GM18502 (cell line): ENCODE results near the gene OLFML2A.
"Not testable (repeated sequence)": the region's sequence is repeated elsewhere in the genome, so short reads cannot be mapped to it uniquely, and the experiment has no call there.

Source experiments
- ATAC-seq: cut with Tn5 transposase; IDR thresholded peaks from one replicate; pipeline ENCODE4 v1.9.1; 2021; ENCODE audit warnings: mild to moderate bottlenecking; ENCODE audit not compliant: unreplicated experiment, poor library complexity

The OLFML2A gene

GRCh38 chr9:124776954-124777648, at the start of gene OLFML2A:
TSS of gene OLFML2A (plus strand) at chr9:124777133. CDS start at chr9:124777271, 138 bp downstream.
- ATAC-seq, result no peak

- no peak for ATAC-seq
Measured at GRCh38 chr9:124730772-124731171, 46.2 kb upstream of the OLFML2A start.

GRCh38 chr9:124733964-124734740, 42.8 kb upstream of the OLFML2A start:
- no peak for ATAC-seq

GRCh38 chr9:124734741-124735083, 42.2 kb upstream of the OLFML2A start:
- ATAC-seq, result not testable (repeated sequence)

GRCh38 chr9:124735121-124735520, 41.8 kb upstream of the OLFML2A start:
- ATAC-seq, result no peak

- ATAC-seq, result not testable (repeated sequence)
Measured at GRCh38 chr9:124738075-124738474, 38.9 kb upstream of the OLFML2A start.

GRCh38 chr9:124739360-124739759, 37.6 kb upstream of the OLFML2A start:
- ATAC-seq, result no peak

- no peak for ATAC-seq
Measured at GRCh38 chr9:124741149-124741548, 35.8 kb upstream of the OLFML2A start.

- no peak for ATAC-seq
Measured at GRCh38 chr9:124741662-124742061, 35.3 kb upstream of the OLFML2A start.

- no peak for ATAC-seq
Measured at GRCh38 chr9:124742940-124743339, 34.0 kb upstream of the OLFML2A start.

- no peak for ATAC-seq
Measured at GRCh38 chr9:124743686-124744348, 33.1 kb upstream of the OLFML2A start.

- ATAC-seq, result no peak
Measured at GRCh38 chr9:124747065-124747464, 29.9 kb upstream of the OLFML2A start.

- ATAC-seq, result no peak
Measured at GRCh38 chr9:124749284-124749683, 27.6 kb upstream of the OLFML2A start.

- ATAC-seq, result no peak
Measured at GRCh38 chr9:124749781-124750180, 27.2 kb upstream of the OLFML2A start.

GRCh38 chr9:124752967-124753366, 24.0 kb upstream of the OLFML2A start:
- no peak for ATAC-seq

GRCh38 chr9:124754289-124754688, 22.6 kb upstream of the OLFML2A start:
- no peak for ATAC-seq

GRCh38 chr9:124755061-124755460, 21.9 kb upstream of the OLFML2A start:
- no peak for ATAC-seq

- ATAC-seq, result no peak
Measured at GRCh38 chr9:124756011-124756410, 20.9 kb upstream of the OLFML2A start.

- ATAC-seq, result no peak
Measured at GRCh38 chr9:124757616-124758015, 19.3 kb upstream of the OLFML2A start.

GRCh38 chr9:124758061-124758460, 18.9 kb upstream of the OLFML2A start:
- no peak for ATAC-seq

GRCh38 chr9:124758691-124759090, 18.2 kb upstream of the OLFML2A start:
- no peak for ATAC-seq
